ENCODE results near the gene NRXN3. TPM values are rescaled to one million over a fixed set of nuclear protein-coding genes. Genes with fewer than 3 reads are reported as not detected.

Gene NRXN3
- polyA plus RNA-seq, 1 donor from 2014 or later, result 110 TPM

DNA sequence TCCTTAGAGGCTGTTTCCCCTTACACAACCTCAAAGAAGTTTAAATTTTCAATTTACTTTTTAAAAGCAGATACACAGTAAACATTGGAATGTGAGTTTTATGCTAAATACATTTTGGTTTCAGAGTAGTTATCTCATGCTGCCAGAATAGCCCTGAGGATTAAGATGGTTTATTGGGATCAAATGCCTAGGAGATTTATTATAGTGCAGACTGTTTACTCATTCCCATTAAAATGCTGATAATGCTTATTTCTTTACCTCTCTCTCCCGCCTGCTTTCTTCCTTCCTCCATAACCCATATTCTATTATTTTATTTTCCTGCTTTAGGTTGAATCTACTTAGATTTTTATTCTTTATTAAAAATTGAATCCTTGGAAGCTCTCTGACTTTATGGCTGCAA, 1701.0 kb downstream of the NRXN3 start:
- H3F3A ChIP-seq (ENCODE audit: insufficient read depth, low read length, poor library complexity, severe bottlenecking), result no peaks in the 10 kb centered on the region

DNA sequence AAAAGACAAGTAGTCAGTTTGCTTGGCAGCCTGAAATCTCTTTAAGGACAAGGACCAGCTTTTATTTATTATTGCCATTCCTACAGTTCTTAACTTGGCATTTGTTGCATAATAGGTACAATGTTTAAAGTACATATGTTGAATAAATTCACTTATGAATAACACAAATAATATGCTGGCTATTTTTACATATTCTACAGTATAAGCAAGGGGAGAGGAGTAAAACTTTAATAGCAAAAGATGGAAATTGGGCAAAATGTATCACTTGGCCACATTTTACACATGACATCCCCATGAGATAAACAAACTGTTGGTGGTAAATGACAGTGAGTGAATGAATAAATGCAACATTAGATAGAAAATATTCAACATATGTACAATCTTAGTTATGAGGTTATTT, 1708.1 kb downstream of the NRXN3 start:
- H3K36me3 ChIP-seq (ENCODE audit: insufficient read depth, low read length), result no peaks in the 10 kb centered on the region
- H3K4me3 ChIP-seq (ENCODE audit: low read length), result peak overlapping the region; percentile 29
- H3K9me3 ChIP-seq (ENCODE audit: low read length), result no peaks in the 10 kb centered on the region
- H3K9ac ChIP-seq (ENCODE audit: low read length), result no peak overlapping the region
- H3F3A ChIP-seq (ENCODE audit: insufficient read depth, low read length, poor library complexity, severe bottlenecking), result peaks cover 7% of the 10 kb centered on the region
- peak overlapping the region; percentile 16 for H3K4me2 ChIP-seq (ENCODE audit: low read length)
- H3K27ac ChIP-seq (ENCODE audit: low read length), result peak overlapping the region; percentile 47
- no peaks in the 10 kb centered on the region for H3K27me3 ChIP-seq (ENCODE audit: insufficient read depth, low read depth, low read length)
- TF ChIP-seq POLR2AphosphoS5 (IDR thresholded peaks at IDR 0.05), result no peak
- TF ChIP-seq SMC3 (conservative IDR thresholded peaks at IDR 0.05; ENCODE audit: poor library complexity), result no peak
- TF ChIP-seq, protein P1, sequence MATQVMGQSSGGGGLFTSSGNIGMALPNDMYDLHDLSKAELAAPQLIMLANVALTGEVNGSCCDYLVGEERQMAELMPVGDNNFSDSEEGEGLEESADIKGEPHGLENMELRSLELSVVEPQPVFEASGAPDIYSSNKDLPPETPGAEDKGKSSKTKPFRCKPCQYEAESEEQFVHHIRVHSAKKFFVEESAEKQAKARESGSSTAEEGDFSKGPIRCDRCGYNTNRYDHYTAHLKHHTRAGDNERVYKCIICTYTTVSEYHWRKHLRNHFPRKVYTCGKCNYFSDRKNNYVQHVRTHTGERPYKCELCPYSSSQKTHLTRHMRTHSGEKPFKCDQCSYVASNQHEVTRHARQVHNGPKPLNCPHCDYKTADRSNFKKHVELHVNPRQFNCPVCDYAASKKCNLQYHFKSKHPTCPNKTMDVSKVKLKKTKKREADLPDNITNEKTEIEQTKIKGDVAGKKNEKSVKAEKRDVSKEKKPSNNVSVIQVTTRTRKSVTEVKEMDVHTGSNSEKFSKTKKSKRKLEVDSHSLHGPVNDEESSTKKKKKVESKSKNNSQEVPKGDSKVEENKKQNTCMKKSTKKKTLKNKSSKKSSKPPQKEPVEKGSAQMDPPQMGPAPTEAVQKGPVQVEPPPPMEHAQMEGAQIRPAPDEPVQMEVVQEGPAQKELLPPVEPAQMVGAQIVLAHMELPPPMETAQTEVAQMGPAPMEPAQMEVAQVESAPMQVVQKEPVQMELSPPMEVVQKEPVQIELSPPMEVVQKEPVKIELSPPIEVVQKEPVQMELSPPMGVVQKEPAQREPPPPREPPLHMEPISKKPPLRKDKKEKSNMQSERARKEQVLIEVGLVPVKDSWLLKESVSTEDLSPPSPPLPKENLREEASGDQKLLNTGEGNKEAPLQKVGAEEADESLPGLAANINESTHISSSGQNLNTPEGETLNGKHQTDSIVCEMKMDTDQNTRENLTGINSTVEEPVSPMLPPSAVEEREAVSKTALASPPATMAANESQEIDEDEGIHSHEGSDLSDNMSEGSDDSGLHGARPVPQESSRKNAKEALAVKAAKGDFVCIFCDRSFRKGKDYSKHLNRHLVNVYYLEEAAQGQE (IDR thresholded peaks at IDR 0.05; ENCODE audit: borderline replicate concordance), result no peak
- TF ChIP-seq EZH2 (IDR thresholded peaks at IDR 0.05; ENCODE audit: borderline replicate concordance, insufficient read depth, low read length, poor library complexity, severe bottlenecking), result no peak
- TF ChIP-seq MXI1 (conservative IDR thresholded peaks at IDR 0.05; ENCODE audit: poor library complexity, severe bottlenecking), result no peak
- TF ChIP-seq EP300 (conservative IDR thresholded peaks at IDR 0.05; ENCODE audit: poor library complexity, severe bottlenecking), result no peak
- TF ChIP-seq, protein P2, sequence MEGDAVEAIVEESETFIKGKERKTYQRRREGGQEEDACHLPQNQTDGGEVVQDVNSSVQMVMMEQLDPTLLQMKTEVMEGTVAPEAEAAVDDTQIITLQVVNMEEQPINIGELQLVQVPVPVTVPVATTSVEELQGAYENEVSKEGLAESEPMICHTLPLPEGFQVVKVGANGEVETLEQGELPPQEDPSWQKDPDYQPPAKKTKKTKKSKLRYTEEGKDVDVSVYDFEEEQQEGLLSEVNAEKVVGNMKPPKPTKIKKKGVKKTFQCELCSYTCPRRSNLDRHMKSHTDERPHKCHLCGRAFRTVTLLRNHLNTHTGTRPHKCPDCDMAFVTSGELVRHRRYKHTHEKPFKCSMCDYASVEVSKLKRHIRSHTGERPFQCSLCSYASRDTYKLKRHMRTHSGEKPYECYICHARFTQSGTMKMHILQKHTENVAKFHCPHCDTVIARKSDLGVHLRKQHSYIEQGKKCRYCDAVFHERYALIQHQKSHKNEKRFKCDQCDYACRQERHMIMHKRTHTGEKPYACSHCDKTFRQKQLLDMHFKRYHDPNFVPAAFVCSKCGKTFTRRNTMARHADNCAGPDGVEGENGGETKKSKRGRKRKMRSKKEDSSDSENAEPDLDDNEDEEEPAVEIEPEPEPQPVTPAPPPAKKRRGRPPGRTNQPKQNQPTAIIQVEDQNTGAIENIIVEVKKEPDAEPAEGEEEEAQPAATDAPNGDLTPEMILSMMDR (IDR thresholded peaks at IDR 0.05; ENCODE audit: poor library complexity, severe bottlenecking), result no peak
- H4K20me1 ChIP-seq (ENCODE audit: insufficient read depth), result no peaks in the 10 kb centered on the region
- H3K79me2 ChIP-seq (replicated peaks; ENCODE audit: insufficient read depth, low read length), result no peaks in the 10 kb centered on the region
- H3K9me2 ChIP-seq (ENCODE audit: insufficient read depth, low read length), result no peaks in the 10 kb centered on the region
- no peak overlapping the region for H2AFZ ChIP-seq (ENCODE audit: low read depth, low read length)

More for the DNA sequence above, 1701.0 kb downstream of the NRXN3 start:
- no peaks in the 10 kb centered on the region for H3K27me3 ChIP-seq (ENCODE audit: insufficient read depth, low read depth, low read length)
- H3K4me3 ChIP-seq (ENCODE audit: low read length), result no peak overlapping the region
- no peaks in the 10 kb centered on the region for H4K20me1 ChIP-seq (ENCODE audit: insufficient read depth)
- TF ChIP-seq, protein P2 (IDR thresholded peaks at IDR 0.05; ENCODE audit: poor library complexity, severe bottlenecking), result no peak
- TF ChIP-seq TAF1 (IDR thresholded peaks at IDR 0.05; ENCODE audit: low read depth), result no peak
- H3K27ac ChIP-seq (ENCODE audit: low read length), result no peak overlapping the region
- no peak overlapping the region for H3K4me2 ChIP-seq (ENCODE audit: low read length)
- H2AFZ ChIP-seq (ENCODE audit: low read depth, low read length), result no peak overlapping the region
- H3K9ac ChIP-seq (ENCODE audit: low read length), result no peak overlapping the region
- no peaks in the 10 kb centered on the region for H3K79me2 ChIP-seq (replicated peaks; ENCODE audit: insufficient read depth, low read length)
- no peaks in the 10 kb centered on the region for H3K36me3 ChIP-seq (ENCODE audit: insufficient read depth, low read length)
- no peaks in the 10 kb centered on the region for H3K9me2 ChIP-seq (ENCODE audit: insufficient read depth, low read length)
- H3K9me3 ChIP-seq (ENCODE audit: low read length), result no peaks in the 10 kb centered on the region
